IPS-20b (cell line): ENCODE measurements around the gene FOXJ3.

Experiments
- H3K27ac ChIP-seq: one replicate; pipeline ENCODE4 v1.5.1; 2013; ENCODE audit warnings: low read length
- H3K27me3 ChIP-seq: 2 replicates; pipeline ENCODE4 v1.6.1; 2013; ENCODE audit warnings: mild to moderate bottlenecking, low read length, inconsistent platforms; ENCODE audit not compliant: insufficient read depth
- H3K36me3 ChIP-seq: 2 replicates; pipeline ENCODE4 v1.6.1; 2013; ENCODE audit warnings: low read depth, mild to moderate bottlenecking, inconsistent platforms, low read length, moderate library complexity; ENCODE audit not compliant: insufficient read depth
- H3K4me1 ChIP-seq: 2 replicates; pipeline ENCODE4 v1.6.1; 2013; ENCODE audit warnings: mild to moderate bottlenecking, control low read depth, inconsistent platforms, low read length, moderate library complexity; ENCODE audit not compliant: insufficient read depth
- H3K4me3 ChIP-seq: 2 replicates; pipeline ENCODE4 v1.5.1; 2013; ENCODE audit warnings: mild to moderate bottlenecking, low read length, inconsistent platforms
- H3K9ac ChIP-seq: 2 replicates; pipeline ENCODE4 v1.6.1; 2013; ENCODE audit warnings: low read depth, mild to moderate bottlenecking, inconsistent platforms, low read length, moderate library complexity
- H3K9me3 ChIP-seq: 2 replicates; pipeline ENCODE4 v1.6.1; 2013; ENCODE audit warnings: mild to moderate bottlenecking, low read depth, low read length, inconsistent platforms; ENCODE audit not compliant: insufficient read depth

The FOXJ3 gene

GRCh38 chr1:42239555-42239954 is 95.5 kb downstream of the FOXJ3 start:
- Histone ChIP-seq H3K27me3 (no peaks in the 10 kb centered on the region), H3K4me1 (no peaks in the 10 kb centered on the region), H3K4me3 (no peak overlapping the region), H3K9ac (no peak overlapping the region), H3K36me3 (peaks cover 20% of the 10 kb centered on the region; the same call in 1 of the 2 replicates), H3K9me3 (peaks cover 49% of the 10 kb centered on the region), H3K27ac (no peak overlapping the region)

- no peaks in the 10 kb centered on the region for H3K27me3 ChIP-seq
- peaks cover 20% of the 10 kb centered on the region; the same call in 1 of the 2 replicates for H3K36me3 ChIP-seq
- no peak overlapping the region for H3K27ac ChIP-seq
- H3K9ac ChIP-seq = no peak overlapping the region
- H3K4me1 ChIP-seq = no peaks in the 10 kb centered on the region
- H3K9me3 ChIP-seq = peaks cover 51% of the 10 kb centered on the region
- no peak overlapping the region for H3K4me3 ChIP-seq
Measured at GRCh38 chr1:42239041-42239440, 96.0 kb downstream of the FOXJ3 start.

- Histone ChIP-seq H3K4me1 (no peaks in the 10 kb centered on the region), H3K9me3 (peaks cover 18% of the 10 kb centered on the region), H3K27ac (no peak overlapping the region), H3K36me3 (peaks cover 8% of the 10 kb centered on the region; the same call in 1 of the 2 replicates), H3K27me3 (no peaks in the 10 kb centered on the region), H3K4me3 (no peak overlapping the region), H3K9ac (no peak overlapping the region)
Measured at GRCh38 chr1:42231253-42231652, 103.8 kb downstream of the FOXJ3 start.

GRCh38 chr1:42228938-42229337 is 106.1 kb downstream of the FOXJ3 start:
- Histone ChIP-seq H3K4me3 (no peak overlapping the region), H3K36me3 (peaks cover 7% of the 10 kb centered on the region; the same call in 1 of the 2 replicates), H3K27ac (no peak overlapping the region)

GRCh38 chr1:42223036-42223435 is 112.0 kb downstream of the FOXJ3 start:
- Histone ChIP-seq H3K27me3 (no peaks in the 10 kb centered on the region), H3K4me1 (no peaks in the 10 kb centered on the region; the same call in 1 of the 2 replicates), H3K36me3 (peaks cover 19% of the 10 kb centered on the region), H3K9ac (no peak overlapping the region), H3K27ac (no peak overlapping the region), H3K4me3 (no peak overlapping the region), H3K9me3 (no peaks in the 10 kb centered on the region)

More at GRCh38 chr1:42228938-42229337, 106.1 kb downstream of the FOXJ3 start:
- H3K4me1 ChIP-seq = no peaks in the 10 kb centered on the region
- no peaks in the 10 kb centered on the region for H3K9me3 ChIP-seq
- no peak overlapping the region for H3K9ac ChIP-seq
- H3K27me3 ChIP-seq = no peaks in the 10 kb centered on the region

- Histone ChIP-seq H3K4me1 (no peaks in the 10 kb centered on the region; the same call in 1 of the 2 replicates), H3K36me3 (peaks cover 12% of the 10 kb centered on the region), H3K27ac (no peak overlapping the region), H3K4me3 (no peak overlapping the region), H3K9me3 (no peaks in the 10 kb centered on the region), H3K9ac (no peak overlapping the region), H3K27me3 (no peaks in the 10 kb centered on the region)
Measured at GRCh38 chr1:42221952-42222606, 113.0 kb downstream of the FOXJ3 start.

GRCh38 chr1:42221456-42221855 is 113.6 kb downstream of the FOXJ3 start:
- H3K4me3 ChIP-seq = no peak overlapping the region
- H3K36me3 ChIP-seq = peaks cover 12% of the 10 kb centered on the region
- H3K9me3 ChIP-seq = no peaks in the 10 kb centered on the region
- H3K4me1 ChIP-seq = no peaks in the 10 kb centered on the region; the same call in 1 of the 2 replicates
- H3K27me3 ChIP-seq = no peaks in the 10 kb centered on the region
- no peak overlapping the region for H3K27ac ChIP-seq
- H3K9ac ChIP-seq = no peak overlapping the region

- Histone ChIP-seq H3K27me3 (no peaks in the 10 kb centered on the region), H3K4me3 (no peak overlapping the region), H3K9ac (no peak overlapping the region), H3K4me1 (no peaks in the 10 kb centered on the region; the same call in 1 of the 2 replicates), H3K36me3 (peaks cover 12% of the 10 kb centered on the region), H3K9me3 (no peaks in the 10 kb centered on the region), H3K27ac (no peak overlapping the region)
Measured at GRCh38 chr1:42219627-42220026, 115.4 kb downstream of the FOXJ3 start.

- Histone ChIP-seq H3K36me3 (peaks cover 8% of the 10 kb centered on the region; the same call in 1 of the 2 replicates), H3K9ac (no peak overlapping the region), H3K27ac (no peak overlapping the region), H3K27me3 (no peaks in the 10 kb centered on the region), H3K9me3 (no peaks in the 10 kb centered on the region), H3K4me3 (no peak overlapping the region), H3K4me1 (peaks cover 3% of the 10 kb centered on the region; the same call in 1 of the 2 replicates)
Measured at GRCh38 chr1:42214447-42214871, 120.6 kb downstream of the FOXJ3 start.

GRCh38 chr1:42211224-42211623 is 123.8 kb downstream of the FOXJ3 start:
- Histone ChIP-seq H3K27ac (no peak overlapping the region), H3K36me3 (peaks cover 8% of the 10 kb centered on the region; the same call in 1 of the 2 replicates), H3K4me1 (peaks cover 3% of the 10 kb centered on the region; the same call in 1 of the 2 replicates), H3K4me3 (no peak overlapping the region), H3K27me3 (no peaks in the 10 kb centered on the region), H3K9ac (no peak overlapping the region), H3K9me3 (no peaks in the 10 kb centered on the region)

- H3K4me1 ChIP-seq = peaks cover 3% of the 10 kb centered on the region; the same call in 1 of the 2 replicates
- peaks cover 13% of the 10 kb centered on the region; the same call in 1 of the 2 replicates for H3K36me3 ChIP-seq
- no peaks in the 10 kb centered on the region for H3K27me3 ChIP-seq
- H3K9me3 ChIP-seq = no peaks in the 10 kb centered on the region
- H3K9ac ChIP-seq = no peak overlapping the region
- H3K27ac ChIP-seq = no peak overlapping the region
- no peak overlapping the region for H3K4me3 ChIP-seq
Measured at GRCh38 chr1:42210421-42211133, 124.5 kb downstream of the FOXJ3 start.
